MM.1S (cell line): Measurements from ENCODE around the gene AKAP6.

ENCODE experiments used
- DNase-seq: peaks from one replicate; pipeline ENCODE4 v3.0.0-alpha.2; 2015
- H2AFZ ChIP-seq: fragments of 300-600 bp; sonication (generic); 2 replicates; pipeline ENCODE4 v1.6.0; 2016; ENCODE audit warnings: antibody characterized with exemption, low read length
- H3F3A ChIP-seq: fragments of 300-600 bp; sonication (generic); 2 replicates; pipeline ENCODE4 v1.6.1; 2016; ENCODE audit warnings: mild to moderate bottlenecking, antibody characterized with exemption, low read length, moderate library complexity, mixed read lengths; ENCODE audit not compliant: insufficient read depth
- H3K27ac ChIP-seq: fragments of 300-600 bp; sonication (generic); 2 replicates; pipeline ENCODE4 v1.5.1; 2016; ENCODE audit warnings: mild to moderate bottlenecking, low read length
- H3K27me3 ChIP-seq: fragments of 300-600 bp; sonication (generic); replicated peaks from 2 replicates; pipeline ENCODE4 v1.6.0; 2016; ENCODE audit warnings: low read length; ENCODE audit not compliant: insufficient read depth
- H3K36me3 ChIP-seq: fragments of 300-600 bp; sonication (generic); replicated peaks from 2 replicates; pipeline ENCODE4 v1.6.1; 2016; ENCODE audit warnings: mild to moderate bottlenecking, low read length, mixed read lengths; ENCODE audit not compliant: insufficient read depth
- H3K4me1 ChIP-seq: fragments of 300-600 bp; sonication (generic); 2 replicates; pipeline ENCODE4 v1.6.1; 2016; ENCODE audit warnings: low read length, mixed read lengths
- H3K4me2 ChIP-seq: fragments of 300-600 bp; sonication (generic); 2 replicates; pipeline ENCODE4 v1.6.0; 2016; ENCODE audit warnings: low read depth, low read length
- H3K4me3 ChIP-seq: fragments of 300-600 bp; sonication (generic); 2 replicates; pipeline ENCODE4 v1.5.1; 2016; ENCODE audit warnings: low read length, mixed read lengths
- H3K79me2 ChIP-seq: fragments of 300-600 bp; sonication (generic); 2 replicates; pipeline ENCODE4 v1.6.1; 2016; ENCODE audit warnings: mixed run types, low read length, mixed read lengths
- H3K9ac ChIP-seq: fragments of 300-600 bp; sonication (generic); 2 replicates; pipeline ENCODE4 v1.6.1; 2016; ENCODE audit warnings: low read length, mixed read lengths
- H3K9me2 ChIP-seq: fragments of 300-600 bp; sonication (generic); replicated peaks from 2 replicates; pipeline ENCODE4 v1.6.1; 2016; ENCODE audit warnings: mild to moderate bottlenecking, low read length, mixed read lengths; ENCODE audit not compliant: insufficient read depth
- H3K9me3 ChIP-seq: fragments of 300-600 bp; sonication (generic); replicated peaks from 2 replicates; pipeline ENCODE4 v1.6.1; 2016; ENCODE audit warnings: mild to moderate bottlenecking, low read length, mixed read lengths; ENCODE audit not compliant: insufficient read depth
- H4K20me1 ChIP-seq: fragments of 300-600 bp; sonication (generic); 2 replicates; pipeline ENCODE4 v1.6.1; 2016; ENCODE audit warnings: mild to moderate bottlenecking, low read length, moderate library complexity, mixed read lengths; ENCODE audit not compliant: insufficient read depth
- CTCF ChIP-seq: fragments of 300-600 bp; sonication (generic); IDR thresholded peaks from 2 replicates; pipeline ENCODE4 v1.5.1; 2016; ENCODE audit warnings: antibody characterized with exemption, low read length, mixed read lengths
- EZH2 ChIP-seq: fragments of 300-600 bp; sonication (generic); optimal IDR thresholded peaks from 2 replicates; pipeline ENCODE3; 2017; ENCODE audit warnings: low read depth, mild to moderate bottlenecking, antibody characterized with exemption, low read length, mixed read lengths
- EZH2phosphoT487 ChIP-seq: fragments of 300-600 bp; sonication (generic); IDR thresholded peaks from 2 replicates; pipeline ENCODE4 v1.6.1; 2018; ENCODE audit warnings: antibody characterized with exemption, low read length

The AKAP6 gene

GRCh38 chr14:32336702-32337101 lies 7.6 kb downstream of the AKAP6 start:
- no peak overlapping the region for H3K4me3 ChIP-seq
- H4K20me1 ChIP-seq, result no peaks in the 10 kb centered on the region
- no peaks in the 10 kb centered on the region for H3F3A ChIP-seq
- H3K79me2 ChIP-seq, result no peaks in the 10 kb centered on the region
- H3K9me2 ChIP-seq, result no peaks in the 10 kb centered on the region
- no peaks in the 10 kb centered on the region for H3K27me3 ChIP-seq
- H3K9me3 ChIP-seq, result no peaks in the 10 kb centered on the region
- no peak for DNase-seq
- no peak overlapping the region for H2AFZ ChIP-seq
- H3K36me3 ChIP-seq, result no peaks in the 10 kb centered on the region
- TF ChIP-seq CTCF (no peak), EZH2phosphoT487 (no peak), EZH2 (no peak)
- H3K9ac ChIP-seq, result no peak overlapping the region
- no peak overlapping the region for H3K27ac ChIP-seq
- H3K4me1 ChIP-seq, result no peaks in the 10 kb centered on the region
- H3K4me2 ChIP-seq, result no peak overlapping the region

GRCh38 chr14:32337759-32338158 lies 8.7 kb downstream of the AKAP6 start:
- TF ChIP-seq CTCF, result no peak
- TF ChIP-seq EZH2phosphoT487, result no peak
- TF ChIP-seq EZH2, result no peak
- no peak for DNase-seq
- H3F3A ChIP-seq, result no peaks in the 10 kb centered on the region
- no peak overlapping the region for H3K9ac ChIP-seq
- H2AFZ ChIP-seq, result no peak overlapping the region
- H3K4me2 ChIP-seq, result no peak overlapping the region
- H3K9me2 ChIP-seq, result no peaks in the 10 kb centered on the region
- H3K9me3 ChIP-seq, result no peaks in the 10 kb centered on the region
- no peak overlapping the region for H3K27ac ChIP-seq
- H4K20me1 ChIP-seq, result no peaks in the 10 kb centered on the region
- no peak overlapping the region for H3K4me3 ChIP-seq
- no peaks in the 10 kb centered on the region for H3K27me3 ChIP-seq
- H3K36me3 ChIP-seq, result no peaks in the 10 kb centered on the region
- H3K4me1 ChIP-seq, result no peaks in the 10 kb centered on the region
- H3K79me2 ChIP-seq, result no peaks in the 10 kb centered on the region

- Histone ChIP-seq H3K9me2 (no peaks in the 10 kb centered on the region), H3K4me1 (no peaks in the 10 kb centered on the region), H3F3A (no peaks in the 10 kb centered on the region), H4K20me1 (no peaks in the 10 kb centered on the region), H3K4me3 (no peak overlapping the region), H2AFZ (no peak overlapping the region), H3K4me2 (no peak overlapping the region), H3K9ac (no peak overlapping the region), H3K27me3 (no peaks in the 10 kb centered on the region), H3K27ac (no peak overlapping the region), H3K79me2 (no peaks in the 10 kb centered on the region), H3K36me3 (no peaks in the 10 kb centered on the region), H3K9me3 (no peaks in the 10 kb centered on the region)
- DNase-seq, result no peak
- TF ChIP-seq EZH2 (no peak), EZH2phosphoT487 (no peak), CTCF (no peak)
Observed at GRCh38 chr14:32339188-32339587, 10.1 kb downstream of the AKAP6 start.
